BLaER1 treated with 17β-estradiol and CSF1 and Interleukin-3, amounts not matched to agents 10 nM and 100 nM (cell line): ENCODE data around the gene TMTC3.

Experiments used
- H3K27ac ChIP-seq, 11 experiments: shearing (Covaris generic); formaldehyde crosslinking; 2 replicates each; pipeline ENCODE4 v1.8.1; 2022
- H3K27me3 ChIP-seq, 11 experiments: shearing (Covaris generic); formaldehyde crosslinking; 2 replicates each; pipeline ENCODE4 v1.8.1; 2022
- H3K36me3 ChIP-seq, 11 experiments: shearing (Covaris generic); formaldehyde crosslinking; 2 replicates each; pipeline ENCODE4 v1.8.1; 2022
- H3K4me1 ChIP-seq, 10 experiments: shearing (Covaris generic); formaldehyde crosslinking; 2 replicates each; pipeline ENCODE4 v1.8.1; 2022
- H3K4me2 ChIP-seq, 11 experiments: shearing (Covaris generic); formaldehyde crosslinking; 2 replicates each; pipeline ENCODE4 v1.8.1; 2022
- H3K4me3 ChIP-seq, 10 experiments: shearing (Covaris generic); formaldehyde crosslinking; 2 replicates each; pipeline ENCODE4 v1.8.1; 2022
- H3K9ac ChIP-seq, 11 experiments: shearing (Covaris generic); formaldehyde crosslinking; 2 replicates each; pipeline ENCODE4 v1.8.1; 2022
- H3K9me3 ChIP-seq, 11 experiments: shearing (Covaris generic); formaldehyde crosslinking; replicated peaks in 1 of 11; 2 replicates each; pipeline ENCODE4 v1.8.1; 2022
- H4K20me1 ChIP-seq, 11 experiments: shearing (Covaris generic); formaldehyde crosslinking; 2 replicates each; pipeline ENCODE4 v1.8.1; 2022
- Cebpa-rat ChIP-seq, 11 experiments: shearing (Covaris generic); IDR thresholded peaks; 2 replicates each; pipeline ENCODE4 v1.8.1; 2022

The TMTC3 gene

GRCh38 chr12:88227871-88228270, 85.8 kb downstream of the TMTC3 start:
- Histone ChIP-seq H3K27ac (no peak overlapping the region), H3K4me3 (no peak overlapping the region), H3K27me3 (no peaks in the 10 kb centered on the region), H3K9me3 (peaks cover 0 to 20% (median under 1%) of the 10 kb centered on the region in 11 experiments; a peak in 8 of 22 replicates), H3K4me1 (peaks cover 0 to 4% (median 0%) of the 10 kb centered on the region in 10 experiments; a peak in 1 of 20 replicates), H3K4me2 (no peak overlapping the region), H4K20me1 (no peaks in the 10 kb centered on the region), H3K36me3 (no peaks in the 10 kb centered on the region), H3K9ac (no peak overlapping the region)
- no peak for TF ChIP-seq Cebpa-rat (IDR thresholded peaks at IDR 0.05)

- Histone ChIP-seq H4K20me1 (no peaks in the 10 kb centered on the region), H3K36me3 (no peaks in the 10 kb centered on the region), H3K9me3 (peaks cover 0 to 13% (median 0%) of the 10 kb centered on the region in 11 experiments; a peak in 1 of 22 replicates), H3K27me3 (no peaks in the 10 kb centered on the region), H3K4me2 (no peak overlapping the region), H3K27ac (no peak overlapping the region), H3K4me1 (peaks cover 0 to 4% (median 0%) of the 10 kb centered on the region in 10 experiments; a peak in 1 of 20 replicates), H3K4me3 (no peak overlapping the region), H3K9ac (no peak overlapping the region)
- TF ChIP-seq Cebpa-rat (IDR thresholded peaks at IDR 0.05): no peak
Observed at GRCh38 chr12:88228720-88229119, 86.6 kb downstream of the TMTC3 start.

GRCh38 chr12:88230271-88230670, 88.2 kb downstream of the TMTC3 start:
- no peak overlapping the region for H3K9ac ChIP-seq
- H3K36me3 ChIP-seq: no peaks in the 10 kb centered on the region
- H3K4me3 ChIP-seq: no peak overlapping the region
- no peak overlapping the region for H3K4me2 ChIP-seq
- no peak overlapping the region for H3K27ac ChIP-seq
- peaks cover 0 to 4% (median 0%) of the 10 kb centered on the region in 10 experiments; a peak in 1 of 20 replicates for H3K4me1 ChIP-seq
- no peak for TF ChIP-seq Cebpa-rat (IDR thresholded peaks at IDR 0.05)
- H4K20me1 ChIP-seq: no peaks in the 10 kb centered on the region
- no peaks in the 10 kb centered on the region for H3K27me3 ChIP-seq
- H3K9me3 ChIP-seq: peaks cover 0 to 13% (median 0%) of the 10 kb centered on the region in 11 experiments; a peak in 1 of 22 replicates

GRCh38 chr12:88235183-88235833, 93.2 kb downstream of the TMTC3 start:
- Histone ChIP-seq H3K9ac (no peak overlapping the region), H3K4me2 (no peak overlapping the region), H3K36me3 (no peaks in the 10 kb centered on the region), H3K9me3 (peaks cover 0 to 4% (median 0%) of the 10 kb centered on the region in 11 experiments; a peak in 4 of 22 replicates), H3K4me3 (no peak overlapping the region), H3K27me3 (no peaks in the 10 kb centered on the region), H4K20me1 (no peaks in the 10 kb centered on the region), H3K4me1 (peaks cover 0 to 20% (median 4%) of the 10 kb centered on the region in 10 experiments; a peak in 10 of 20 replicates), H3K27ac (no peak overlapping the region)
- no peak for TF ChIP-seq Cebpa-rat (IDR thresholded peaks at IDR 0.05)

GRCh38 chr12:88237954-88238353, 95.8 kb downstream of the TMTC3 start:
- Histone ChIP-seq H3K27me3 (no peaks in the 10 kb centered on the region), H4K20me1 (no peaks in the 10 kb centered on the region), H3K27ac (peak overlapping the region in 3 of 11 experiments; percentile 5 to 52 (median 28); a peak in 5 of 22 replicates), H3K4me3 (no peak overlapping the region), H3K36me3 (no peaks in the 10 kb centered on the region), H3K9ac (0 out of 22 replicates have a peak overlapping the region, but pooled peaks of 1 of the 11 experiments have one; percentile 1), H3K9me3 (peaks cover 0 to 4% (median 0%) of the 10 kb centered on the region in 11 experiments; a peak in 4 of 22 replicates), H3K4me2 (peak overlapping the region in 5 of 11 experiments; percentile 35 to 75 (median 52); a peak in 10 of 22 replicates), H3K4me1 (peaks cover 0 to 29% (median 4%) of the 10 kb centered on the region in 10 experiments; a peak in 10 of 20 replicates)
- TF ChIP-seq Cebpa-rat (IDR thresholded peaks at IDR 0.05): no peak

GRCh38 chr12:88238406-88238805, 96.3 kb downstream of the TMTC3 start:
- no peak for TF ChIP-seq Cebpa-rat (IDR thresholded peaks at IDR 0.05)
- H3K27me3 ChIP-seq: no peaks in the 10 kb centered on the region
- H3K4me3 ChIP-seq: no peak overlapping the region
- peaks cover 0 to 4% (median 0%) of the 10 kb centered on the region in 11 experiments; a peak in 4 of 22 replicates for H3K9me3 ChIP-seq
- H3K4me1 ChIP-seq: peaks cover 0 to 29% (median 4%) of the 10 kb centered on the region in 10 experiments; a peak in 10 of 20 replicates
- no peaks in the 10 kb centered on the region for H3K36me3 ChIP-seq
- H3K4me2 ChIP-seq: peak overlapping the region in 5 of 11 experiments; percentile 35 to 75 (median 52); a peak in 9 of 22 replicates
- 0 out of 22 replicates have a peak overlapping the region, but pooled peaks of 1 of the 11 experiments have one; percentile 1 for H3K9ac ChIP-seq
- no peaks in the 10 kb centered on the region for H4K20me1 ChIP-seq
- H3K27ac ChIP-seq: peak overlapping the region in 4 of 11 experiments; percentile 5 to 52 (median 17); a peak in 5 of 22 replicates

GRCh38 chr12:88241862-88242570, 99.9 kb downstream of the TMTC3 start:
- Histone ChIP-seq H3K27me3 (no peaks in the 10 kb centered on the region), H3K4me2 (peak overlapping the region in 2 of 11 experiments; percentile 0 to 28; a peak in 2 of 22 replicates), H4K20me1 (no peaks in the 10 kb centered on the region), H3K4me1 (peaks cover 0 to 29% (median 4%) of the 10 kb centered on the region in 10 experiments; a peak in 10 of 20 replicates), H3K9me3 (peaks cover 0 to 4% (median 0%) of the 10 kb centered on the region in 11 experiments; a peak in 4 of 22 replicates), H3K4me3 (no peak overlapping the region), H3K36me3 (no peaks in the 10 kb centered on the region), H3K27ac (no peak overlapping the region; a peak in 1 of 22 replicates), H3K9ac (no peak overlapping the region)
- no peak for TF ChIP-seq Cebpa-rat (IDR thresholded peaks at IDR 0.05)

- H3K9me3 ChIP-seq: peaks cover 0 to 4% (median 0%) of the 10 kb centered on the region in 11 experiments; a peak in 4 of 22 replicates
- peaks cover 0 to 26% (median 4%) of the 10 kb centered on the region in 10 experiments; a peak in 10 of 20 replicates for H3K4me1 ChIP-seq
- TF ChIP-seq Cebpa-rat (IDR thresholded peaks at IDR 0.05): no peak
- no peaks in the 10 kb centered on the region for H3K36me3 ChIP-seq
- peak overlapping the region in 2 of 11 experiments; percentile 0 to 28; a peak in 2 of 22 replicates for H3K4me2 ChIP-seq
- H3K27me3 ChIP-seq: no peaks in the 10 kb centered on the region
- H3K9ac ChIP-seq: no peak overlapping the region
- no peak overlapping the region for H3K4me3 ChIP-seq
- no peak overlapping the region; a peak in 1 of 22 replicates for H3K27ac ChIP-seq
- no peaks in the 10 kb centered on the region for H4K20me1 ChIP-seq
Observed at GRCh38 chr12:88242571-88242925, 100.4 kb downstream of the TMTC3 start.

GRCh38 chr12:88242939-88243338, 100.8 kb downstream of the TMTC3 start:
- H3K9ac ChIP-seq: no peak overlapping the region
- H3K27ac ChIP-seq: no peak overlapping the region; a peak in 1 of 22 replicates
- H3K4me3 ChIP-seq: no peak overlapping the region
- H3K27me3 ChIP-seq: no peaks in the 10 kb centered on the region
- H4K20me1 ChIP-seq: no peaks in the 10 kb centered on the region
- H3K4me1 ChIP-seq: peaks cover 0 to 23% (median 3%) of the 10 kb centered on the region in 10 experiments; a peak in 10 of 20 replicates
- no peak for TF ChIP-seq Cebpa-rat (IDR thresholded peaks at IDR 0.05)
- peaks cover 0 to 4% (median 0%) of the 10 kb centered on the region in 11 experiments; a peak in 4 of 22 replicates for H3K9me3 ChIP-seq
- H3K4me2 ChIP-seq: 0 out of 22 replicates have a peak overlapping the region, but pooled peaks of 2 of the 11 experiments have one; percentile 0 to 28
- H3K36me3 ChIP-seq: no peaks in the 10 kb centered on the region
